ENCODE results near the gene MEIKIN. TPM values are rescaled to one million over a fixed set of nuclear protein-coding genes. Genes with fewer than 3 reads are reported as not detected.

MEIKIN gene
- total and polyA plus RNA-seq, 2 of the 13 experiments (the other 11 are each of a cell fraction or from before 2014, with no cell fraction given) = not detected

DNA sequence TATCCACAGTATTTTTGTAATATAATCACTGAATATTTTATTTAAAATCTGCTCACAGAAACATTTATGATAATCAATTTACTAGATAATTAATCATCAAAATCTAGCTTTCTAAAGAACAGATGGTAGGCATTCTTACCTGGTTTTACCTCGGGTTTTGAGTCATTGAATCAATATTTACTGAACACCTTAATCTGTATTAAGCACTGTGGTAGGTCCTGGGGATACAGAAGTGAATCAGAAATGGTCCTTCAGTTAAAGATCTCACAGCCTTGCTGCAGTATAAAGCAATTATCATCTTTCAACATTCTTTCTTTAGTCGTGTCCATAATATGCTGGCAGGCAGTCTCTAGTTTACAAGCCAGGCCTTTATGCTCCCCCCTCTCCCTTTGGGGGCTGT, 2.0 kb upstream of the MEIKIN start (continued):
- TF ChIP-seq, protein P1, sequence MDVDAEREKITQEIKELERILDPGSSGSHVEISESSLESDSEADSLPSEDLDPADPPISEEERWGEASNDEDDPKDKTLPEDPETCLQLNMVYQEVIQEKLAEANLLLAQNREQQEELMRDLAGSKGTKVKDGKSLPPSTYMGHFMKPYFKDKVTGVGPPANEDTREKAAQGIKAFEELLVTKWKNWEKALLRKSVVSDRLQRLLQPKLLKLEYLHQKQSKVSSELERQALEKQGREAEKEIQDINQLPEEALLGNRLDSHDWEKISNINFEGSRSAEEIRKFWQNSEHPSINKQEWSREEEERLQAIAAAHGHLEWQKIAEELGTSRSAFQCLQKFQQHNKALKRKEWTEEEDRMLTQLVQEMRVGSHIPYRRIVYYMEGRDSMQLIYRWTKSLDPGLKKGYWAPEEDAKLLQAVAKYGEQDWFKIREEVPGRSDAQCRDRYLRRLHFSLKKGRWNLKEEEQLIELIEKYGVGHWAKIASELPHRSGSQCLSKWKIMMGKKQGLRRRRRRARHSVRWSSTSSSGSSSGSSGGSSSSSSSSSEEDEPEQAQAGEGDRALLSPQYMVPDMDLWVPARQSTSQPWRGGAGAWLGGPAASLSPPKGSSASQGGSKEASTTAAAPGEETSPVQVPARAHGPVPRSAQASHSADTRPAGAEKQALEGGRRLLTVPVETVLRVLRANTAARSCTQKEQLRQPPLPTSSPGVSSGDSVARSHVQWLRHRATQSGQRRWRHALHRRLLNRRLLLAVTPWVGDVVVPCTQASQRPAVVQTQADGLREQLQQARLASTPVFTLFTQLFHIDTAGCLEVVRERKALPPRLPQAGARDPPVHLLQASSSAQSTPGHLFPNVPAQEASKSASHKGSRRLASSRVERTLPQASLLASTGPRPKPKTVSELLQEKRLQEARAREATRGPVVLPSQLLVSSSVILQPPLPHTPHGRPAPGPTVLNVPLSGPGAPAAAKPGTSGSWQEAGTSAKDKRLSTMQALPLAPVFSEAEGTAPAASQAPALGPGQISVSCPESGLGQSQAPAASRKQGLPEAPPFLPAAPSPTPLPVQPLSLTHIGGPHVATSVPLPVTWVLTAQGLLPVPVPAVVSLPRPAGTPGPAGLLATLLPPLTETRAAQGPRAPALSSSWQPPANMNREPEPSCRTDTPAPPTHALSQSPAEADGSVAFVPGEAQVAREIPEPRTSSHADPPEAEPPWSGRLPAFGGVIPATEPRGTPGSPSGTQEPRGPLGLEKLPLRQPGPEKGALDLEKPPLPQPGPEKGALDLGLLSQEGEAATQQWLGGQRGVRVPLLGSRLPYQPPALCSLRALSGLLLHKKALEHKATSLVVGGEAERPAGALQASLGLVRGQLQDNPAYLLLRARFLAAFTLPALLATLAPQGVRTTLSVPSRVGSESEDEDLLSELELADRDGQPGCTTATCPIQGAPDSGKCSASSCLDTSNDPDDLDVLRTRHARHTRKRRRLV (CRISPR knock-in tag; IDR thresholded peaks at IDR 0.05) = no peak
- TF ChIP-seq RAD21 (CRISPR knock-in tag; IDR thresholded peaks at IDR 0.05) (no peak), NRL (CRISPR knock-in tag; IDR thresholded peaks at IDR 0.05; ENCODE audit: borderline replicate concordance) (no peak), ZNF780A (CRISPR knock-in tag; IDR thresholded peaks at IDR 0.05) (no peak), NCOR1 (IDR thresholded peaks at IDR 0.05; ENCODE audit: borderline replicate concordance, low read length) (no peak), NR1H2 (CRISPR knock-in tag; IDR thresholded peaks at IDR 0.05; ENCODE audit: borderline replicate concordance, low read depth) (no peak), ZMYM3 (CRISPR knock-in tag; IDR thresholded peaks at IDR 0.05) (no peak), ZNF775 (CRISPR knock-in tag; IDR thresholded peaks at IDR 0.05; ENCODE audit: borderline replicate concordance) (no peak), ATF1 (CRISPR knock-in tag; IDR thresholded peaks at IDR 0.05) (no peak), ZNF556 (CRISPR knock-in tag; IDR thresholded peaks at IDR 0.05; ENCODE audit: borderline replicate concordance) (no peak), PAX8 (CRISPR knock-in tag; IDR thresholded peaks at IDR 0.05; ENCODE audit: borderline replicate concordance) (no peak), MTA3 (CRISPR knock-in tag; IDR thresholded peaks at IDR 0.05) (no peak)
- TF ChIP-seq, protein P2, sequence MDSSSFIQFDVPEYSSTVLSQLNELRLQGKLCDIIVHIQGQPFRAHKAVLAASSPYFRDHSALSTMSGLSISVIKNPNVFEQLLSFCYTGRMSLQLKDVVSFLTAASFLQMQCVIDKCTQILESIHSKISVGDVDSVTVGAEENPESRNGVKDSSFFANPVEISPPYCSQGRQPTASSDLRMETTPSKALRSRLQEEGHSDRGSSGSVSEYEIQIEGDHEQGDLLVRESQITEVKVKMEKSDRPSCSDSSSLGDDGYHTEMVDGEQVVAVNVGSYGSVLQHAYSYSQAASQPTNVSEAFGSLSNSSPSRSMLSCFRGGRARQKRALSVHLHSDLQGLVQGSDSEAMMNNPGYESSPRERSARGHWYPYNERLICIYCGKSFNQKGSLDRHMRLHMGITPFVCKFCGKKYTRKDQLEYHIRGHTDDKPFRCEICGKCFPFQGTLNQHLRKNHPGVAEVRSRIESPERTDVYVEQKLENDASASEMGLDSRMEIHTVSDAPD (CRISPR knock-in tag; IDR thresholded peaks at IDR 0.05) = no peak
